GM19025 (cell line): Measurements from ENCODE around the gene UNC13D.
"Not testable (repeated sequence)": the region's sequence is repeated elsewhere in the genome, so short reads cannot be mapped to it uniquely, and the experiment has no call there.

Experiments used
- ATAC-seq: cut with Tn5 transposase; IDR thresholded peaks from one replicate; pipeline ENCODE4 v1.9.1; 2021; ENCODE audit warnings: mild to moderate bottlenecking, low read depth, moderate library complexity; ENCODE audit not compliant: unreplicated experiment

UNC13D gene

DNA sequence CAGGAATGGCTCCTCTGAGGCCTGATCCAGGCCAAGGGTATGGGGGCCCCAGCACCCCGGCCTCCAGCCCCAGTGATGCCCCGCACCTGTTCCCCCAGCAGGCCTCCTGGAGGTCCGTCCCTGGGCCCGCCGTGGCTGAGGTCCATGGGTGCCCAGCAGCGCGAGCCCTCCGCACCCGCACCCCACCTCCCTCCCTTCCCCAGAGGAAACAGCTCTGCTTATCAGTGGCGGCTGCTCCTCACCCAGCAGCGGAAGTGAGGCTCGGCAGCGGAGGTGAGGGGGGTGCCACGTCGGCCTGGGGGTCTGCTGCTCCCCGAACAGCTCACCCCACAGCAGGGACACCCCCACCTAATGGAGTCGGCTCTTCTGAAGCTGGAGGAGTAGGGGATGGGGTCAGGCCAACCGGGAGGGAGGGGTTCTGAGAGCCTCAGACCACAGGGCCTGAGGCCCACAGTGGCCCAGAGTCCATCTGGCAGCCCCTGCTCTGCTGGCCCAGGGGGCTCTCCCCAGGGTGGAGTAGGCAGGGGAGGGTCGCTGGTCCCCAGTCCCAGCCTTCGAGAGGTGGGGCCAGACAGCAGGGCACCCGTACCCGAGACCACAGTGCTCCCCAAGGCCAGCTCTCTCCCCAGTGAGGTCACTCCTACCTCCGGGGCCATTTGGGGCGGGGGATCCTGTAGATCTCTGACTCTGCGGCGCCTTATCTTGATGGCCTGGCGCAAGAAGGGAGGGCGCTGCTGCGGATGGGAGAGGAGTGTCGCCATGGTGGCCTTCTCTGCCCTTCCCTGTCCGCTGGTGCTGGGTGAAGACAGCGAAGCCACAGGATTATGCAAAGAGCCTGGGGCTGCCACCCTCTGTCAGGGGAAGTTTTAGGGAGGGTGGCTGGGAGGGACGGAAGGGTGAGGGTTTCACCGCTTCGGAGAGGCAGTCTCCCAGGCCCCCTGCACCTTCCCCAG lies at the start of gene UNC13D:
Gene UNC13D, minus strand, starts transcription at position 828 of the 953 bp plus-strand sequence. Its CDS starts 67 bp downstream, at position 761.
- ATAC-seq: peak; percentile 21

DNA sequence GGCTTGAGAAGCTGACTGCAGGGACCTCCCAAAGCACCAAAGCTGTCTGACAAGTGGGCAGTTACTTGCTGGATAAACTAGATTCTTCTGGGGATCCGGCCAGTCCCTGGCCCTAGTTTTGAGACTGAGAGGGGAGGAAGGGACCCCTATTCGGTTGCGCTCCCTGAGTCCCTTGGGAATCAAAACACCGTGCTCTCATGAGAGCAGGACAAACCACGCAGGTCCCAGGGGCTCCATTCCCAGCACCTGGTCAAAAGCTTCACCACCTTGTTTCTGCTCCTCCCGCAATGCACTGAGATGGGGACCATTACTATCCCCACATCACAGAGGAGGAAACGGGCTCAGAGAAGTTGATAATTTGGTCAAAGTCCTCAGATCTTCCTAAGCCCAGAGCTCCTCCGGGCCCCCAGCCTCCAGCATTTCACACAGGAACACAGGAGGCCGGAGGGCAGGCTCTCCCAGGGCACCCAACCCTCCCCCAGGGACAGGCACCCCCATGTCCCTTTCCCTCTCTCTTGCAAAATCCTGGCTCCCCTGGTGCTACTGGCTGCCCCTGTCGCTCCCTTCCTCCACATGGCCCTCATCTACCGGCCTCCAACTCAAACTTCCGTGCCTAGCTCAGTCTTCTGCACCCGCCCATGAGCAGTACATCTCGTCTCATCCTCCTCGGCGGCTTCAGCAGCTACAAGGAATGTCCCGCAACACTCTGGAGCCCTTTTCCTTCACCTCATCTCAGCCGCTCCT lies 49.3 kb upstream of the UNC13D start:
- ATAC-seq: no peak

GRCh38 chr17:75892556-75893224 lies 48.5 kb upstream of the UNC13D start:
- ATAC-seq: no peak

DNA sequence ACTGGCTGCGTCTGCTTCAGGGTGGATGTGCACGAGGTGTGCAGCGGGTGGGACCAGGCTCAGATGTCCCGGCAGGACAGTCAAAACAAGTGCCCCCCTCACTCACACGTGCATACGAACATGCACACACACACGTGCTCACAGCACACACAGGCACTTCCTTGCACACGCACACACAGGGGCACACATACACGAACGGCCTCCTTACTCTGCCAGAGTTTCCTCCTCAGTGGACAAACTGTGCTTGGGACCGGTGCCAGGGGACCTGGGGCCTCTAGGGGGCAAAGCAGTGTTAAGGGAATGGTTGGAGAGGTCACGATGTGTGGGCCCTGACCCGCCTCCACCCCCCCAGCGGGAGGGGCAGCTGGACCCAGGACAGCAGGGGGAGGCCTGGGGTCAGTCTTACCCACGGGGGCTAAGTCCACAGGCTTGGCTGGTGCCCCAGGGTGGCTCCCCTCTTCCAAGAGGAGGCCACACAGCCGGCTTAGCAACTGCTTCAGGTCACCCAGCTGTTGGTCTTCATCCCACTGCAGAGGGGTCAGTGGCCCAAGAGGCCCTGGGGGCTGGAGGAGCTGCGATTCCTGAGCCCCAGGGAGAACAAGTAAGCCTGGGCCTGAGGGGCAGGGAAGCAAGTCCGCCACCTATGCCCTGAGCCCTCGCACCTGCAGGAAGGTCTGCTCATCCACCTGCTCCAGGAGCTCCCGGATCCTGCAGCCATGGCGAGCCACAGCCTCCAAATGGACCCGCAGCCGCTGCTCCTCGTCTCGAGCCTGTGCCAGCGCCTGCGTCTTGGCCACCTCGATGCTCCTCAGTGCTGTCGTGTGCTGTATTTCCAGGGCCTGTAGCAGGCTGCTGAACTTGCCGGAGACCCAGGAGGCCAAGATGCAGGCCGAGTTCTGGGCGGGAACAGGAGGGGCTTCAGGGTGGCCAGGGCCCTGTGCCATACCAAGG lies 47.7 kb upstream of the UNC13D start:
- ATAC-seq: no peak

GRCh38 chr17:75891022-75891604 lies 46.9 kb upstream of the UNC13D start:
- no peak for ATAC-seq

- no peak for ATAC-seq
Observed at GRCh38 chr17:75889454-75889853, 45.2 kb upstream of the UNC13D start.

DNA sequence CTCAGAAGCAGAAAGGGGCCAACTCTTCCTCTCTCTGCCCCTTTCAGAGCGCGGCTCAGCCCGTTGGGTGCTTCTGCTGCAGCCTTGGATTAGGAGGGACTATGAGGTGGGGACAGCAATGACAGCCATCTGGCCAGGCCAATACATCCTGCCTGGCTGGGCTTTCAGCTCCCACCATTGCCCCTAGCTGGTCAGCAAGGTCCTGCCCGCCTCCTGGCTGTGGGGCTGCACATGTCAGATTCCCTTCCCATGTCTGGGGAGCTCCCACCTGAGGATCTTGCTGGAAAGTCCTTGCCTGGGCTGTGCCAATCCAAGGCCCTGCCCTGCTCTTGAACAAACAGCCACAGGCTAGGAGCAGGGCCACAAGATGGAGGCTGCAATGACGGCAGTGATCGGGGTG lies 44.3 kb upstream of the UNC13D start:
- no peak for ATAC-seq

DNA sequence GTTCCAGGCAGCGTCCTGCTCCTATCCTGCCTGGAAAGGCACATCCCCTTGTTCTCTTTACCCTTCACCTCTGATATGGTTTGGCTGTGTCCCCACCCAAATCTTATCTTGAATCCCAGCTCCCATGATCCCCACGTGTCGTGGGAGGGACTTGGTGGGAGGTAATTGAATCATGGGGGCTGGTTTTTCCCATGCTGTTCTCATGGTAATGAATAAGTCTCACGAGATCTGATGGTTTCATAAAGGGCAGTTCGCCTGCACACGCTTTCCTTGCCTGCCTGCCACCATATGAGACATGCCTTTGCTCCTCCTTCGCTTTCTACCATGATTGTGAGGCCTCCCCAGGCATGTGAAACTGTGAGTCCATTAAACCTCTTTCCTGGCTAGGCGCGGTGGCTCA lies 41.7 kb upstream of the UNC13D start:
- ATAC-seq: not testable (repeated sequence)

DNA sequence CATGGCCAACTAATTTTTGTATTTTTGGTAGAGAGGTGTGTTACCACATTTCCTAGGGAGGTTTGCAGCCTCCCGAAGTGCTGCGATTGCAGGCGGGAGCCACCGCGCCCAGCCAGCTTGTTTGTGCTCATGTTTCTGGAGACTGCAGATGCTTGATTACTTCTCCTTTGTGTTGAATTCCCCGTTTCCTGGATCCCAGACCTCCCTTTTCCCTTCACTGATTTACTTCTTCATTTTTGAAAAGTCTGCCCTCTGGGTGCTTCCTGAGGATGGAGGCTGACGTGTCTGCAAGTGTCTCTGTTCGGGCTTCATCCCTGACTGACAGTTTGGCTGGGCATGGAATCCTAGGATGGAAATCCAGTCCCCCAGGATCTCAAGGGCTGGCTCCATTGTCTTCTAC lies 41.2 kb upstream of the UNC13D start:
- no peak for ATAC-seq

- no peak for ATAC-seq
Observed at GRCh38 chr17:75881678-75882454, 37.7 kb upstream of the UNC13D start.

GRCh38 chr17:75880266-75880665 lies 36.1 kb upstream of the UNC13D start:
- ATAC-seq: no peak

GRCh38 chr17:75878174-75878998 lies 34.2 kb upstream of the UNC13D start, which contains the start of gene TRIM47:
TSS of gene TRIM47 (minus strand) at chr17:75878581. CDS start at chr17:75878548, 33 bp downstream.
- ATAC-seq: no peak

GRCh38 chr17:75877752-75878173 lies 33.6 kb upstream of the UNC13D start:
- peak; percentile 53 for ATAC-seq

DNA sequence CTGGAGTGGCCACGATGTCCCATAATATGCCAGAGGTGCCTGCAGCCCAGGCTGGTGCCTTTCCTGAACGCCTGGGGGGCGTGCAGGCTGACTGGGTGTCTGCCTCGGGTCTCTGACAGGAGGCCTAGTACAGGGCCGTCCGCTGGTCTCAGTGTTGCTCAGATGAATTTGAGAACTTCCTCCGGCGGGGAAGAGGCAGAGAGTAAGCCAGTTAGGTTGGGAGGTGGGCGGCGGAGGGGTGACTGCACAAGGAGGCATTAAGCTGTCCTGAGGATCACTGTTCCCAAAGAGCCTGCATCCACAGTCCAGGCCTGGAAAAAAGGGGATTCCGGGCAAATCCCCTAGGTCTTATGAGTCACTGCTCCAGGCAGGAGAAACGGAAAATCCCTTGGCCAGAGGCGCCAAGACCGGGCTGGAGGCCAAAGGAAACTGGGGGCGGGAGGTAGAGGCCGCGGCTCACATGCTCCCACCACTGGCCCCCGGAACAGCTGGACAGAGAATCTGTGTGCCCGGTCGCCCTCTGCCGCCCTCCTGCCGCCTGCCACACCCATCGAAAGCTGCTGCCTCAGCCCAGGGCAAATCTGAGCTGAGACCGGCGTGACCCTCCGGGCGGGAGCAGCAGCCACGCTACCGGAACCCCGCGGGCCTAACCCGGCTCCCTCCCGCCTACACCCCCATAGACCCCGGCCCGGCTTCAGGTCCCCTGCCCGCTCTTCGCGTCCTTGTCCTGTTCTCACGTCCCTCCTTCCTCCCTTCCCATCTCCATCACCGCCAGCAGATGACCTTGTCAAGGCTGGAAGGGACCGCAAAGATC lies 32.9 kb upstream of the UNC13D start:
- ATAC-seq: no peak

DNA sequence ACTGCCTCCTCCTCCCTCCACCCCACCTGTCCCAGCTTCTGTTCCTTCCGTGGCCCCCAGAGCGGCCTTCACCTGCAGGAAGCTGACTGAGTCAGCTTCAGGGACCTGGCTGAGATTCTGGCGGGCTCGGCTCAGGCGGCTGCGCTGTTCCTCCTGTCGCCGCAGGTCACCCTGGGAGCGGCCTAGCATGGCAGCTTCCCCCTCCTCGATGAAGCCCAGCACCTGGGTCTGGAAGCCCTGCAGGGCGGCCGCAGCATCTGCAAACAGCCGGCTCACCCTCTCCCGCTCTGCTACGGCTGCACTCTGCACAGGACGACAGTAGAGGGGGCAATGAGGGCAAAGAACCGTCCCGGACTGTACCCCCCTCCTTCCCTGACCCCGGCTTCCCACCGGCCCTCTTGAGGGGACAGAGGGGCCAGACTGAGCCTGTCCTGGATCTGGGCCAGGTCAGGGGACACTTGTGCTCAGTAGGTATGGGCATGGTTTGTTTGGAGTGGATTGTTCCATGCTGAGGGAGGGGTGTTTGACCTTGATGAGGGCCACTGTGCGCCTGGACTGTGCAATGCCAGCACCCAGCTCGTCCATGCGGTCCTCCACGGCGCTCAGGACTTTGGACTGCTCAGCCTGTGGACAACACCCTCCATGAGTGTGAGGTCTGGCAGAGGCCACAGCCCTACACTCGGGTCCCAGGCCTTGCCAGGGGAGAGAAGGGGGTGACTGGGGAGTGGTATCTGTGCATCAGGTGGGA lies 32.2 kb upstream of the UNC13D start:
- ATAC-seq: no peak

DNA sequence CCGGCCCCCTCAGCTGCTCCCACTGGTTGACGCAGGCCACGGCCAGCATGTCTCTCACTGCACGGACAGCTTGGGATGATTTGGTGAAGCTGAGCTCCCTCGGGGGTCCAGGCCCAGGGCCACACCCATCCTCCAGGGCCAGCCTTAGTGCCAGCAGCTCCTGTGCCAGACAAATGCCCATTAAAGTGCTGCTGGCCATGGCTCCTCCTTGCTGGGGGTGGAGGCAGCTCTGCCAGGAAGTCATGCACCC lies 31.7 kb upstream of the UNC13D start:
- ATAC-seq: no peak
